Endodermal cell (in vitro differentiated cells): ENCODE measurements around the gene OPCML. TPM values are rescaled to one million over a fixed set of nuclear protein-coding genes. Genes with fewer than 3 reads are reported as not detected.
A peak's percentile ranks its signal among the peaks of the same experiment; 100 is the strongest.

Experiments
- DNase-seq: peaks from one replicate; pipeline ENCODE4 v3.0.0-alpha.2; 2017
- H3K27ac ChIP-seq: 2 replicates; pipeline ENCODE4 v1.5.1; 2013; ENCODE audit warnings: mild to moderate bottlenecking, low read depth, low read length, moderate library complexity
- H3K27me3 ChIP-seq: 2 replicates; pipeline ENCODE4 v1.6.1; 2013; ENCODE audit warnings: mild to moderate bottlenecking, low read length, moderate library complexity; ENCODE audit not compliant: insufficient read depth, control insufficient read depth, poor library complexity, severe bottlenecking
- H3K36me3 ChIP-seq: 2 replicates; pipeline ENCODE4 v1.7.0; 2013; ENCODE audit warnings: mild to moderate bottlenecking, low read length, moderate library complexity; ENCODE audit not compliant: control insufficient read depth, insufficient read depth
- H3K4me1 ChIP-seq: one replicate; pipeline ENCODE4 v1.7.0; 2013; ENCODE audit warnings: low read length; ENCODE audit not compliant: control insufficient read depth, insufficient read depth
- H3K4me3 ChIP-seq: 2 replicates; pipeline ENCODE4 v1.5.1; 2013; ENCODE audit warnings: mild to moderate bottlenecking, low read length, moderate library complexity
- H3K9ac ChIP-seq: 2 replicates; pipeline ENCODE4 v1.6.1; 2013; ENCODE audit warnings: mild to moderate bottlenecking, low read length, moderate library complexity; ENCODE audit not compliant: poor library complexity, severe bottlenecking; ENCODE audit errors: extremely low read depth
- H3K9me3 ChIP-seq: 2 replicates; pipeline ENCODE4 v1.6.1; 2013; ENCODE audit warnings: mild to moderate bottlenecking, low read length, moderate library complexity; ENCODE audit not compliant: control insufficient read depth
- H3K27ac Mint-ChIP-seq: 2 replicates; pipeline ENCODE4 v1.8.0; 2020; ENCODE audit warnings: mixed read lengths
- H3K27me3 Mint-ChIP-seq: 2 replicates; pipeline ENCODE4 v1.8.0; 2021; ENCODE audit warnings: mild to moderate bottlenecking, mixed read lengths; ENCODE audit not compliant: insufficient read depth
- H3K36me3 Mint-ChIP-seq: 2 replicates; pipeline ENCODE4 v1.8.0; 2020; ENCODE audit warnings: low read depth, mixed read lengths
- H3K4me1 Mint-ChIP-seq: 2 replicates; pipeline ENCODE4 v1.8.0; 2020; ENCODE audit warnings: mixed read lengths
- H3K4me3 Mint-ChIP-seq: 2 replicates; pipeline ENCODE4 v1.8.0; 2020; ENCODE audit warnings: mild to moderate bottlenecking, moderate library complexity, mixed read lengths
- H3K9me3 Mint-ChIP-seq: 2 replicates; pipeline ENCODE4 v1.8.0; 2020; ENCODE audit warnings: mild to moderate bottlenecking, mixed read lengths
- WGBS, 2 experiments: methylation state at CpG; one replicate each; pipeline versions ENCODE4 v1.1.5 to v1.1.7; 2013; ENCODE audit warnings: missing lambda C conversion rate in 2 of 2, mixed read lengths in 1 of 2; ENCODE audit not compliant: insufficient coverage in 1 of 2, insufficient read length in 1 of 2; 5-methylcytosine and 5-hydroxymethylcytosine counted together
- total RNA-seq, 2 donors: library from RNA; stranded (reverse); fragmentation: NEBNext Ultra II Directional in 1 of 2; extraction: Animal tissue kit (Norgen Biotek cat#: 25700) in 1 of 2; gene quantifications; 2 replicates in 1 of 2; 3 replicates in 1 of 2; pipeline ENCODE4 v1.2.1, GENCODE V29; 2021
- TF ChIP-seq, protein P1 (sequence below): fragments of 200-600 bp; sonication (generic); conservative IDR thresholded peaks from 2 replicates; pipeline ENCODE4 v1.5.0; 2021; ENCODE audit warnings: antibody characterized with exemption, mild to moderate bottlenecking

The OPCML gene
- total RNA-seq, 2 donors from 2014 or later, result 0.49 to 0.86 TPM

DNA sequence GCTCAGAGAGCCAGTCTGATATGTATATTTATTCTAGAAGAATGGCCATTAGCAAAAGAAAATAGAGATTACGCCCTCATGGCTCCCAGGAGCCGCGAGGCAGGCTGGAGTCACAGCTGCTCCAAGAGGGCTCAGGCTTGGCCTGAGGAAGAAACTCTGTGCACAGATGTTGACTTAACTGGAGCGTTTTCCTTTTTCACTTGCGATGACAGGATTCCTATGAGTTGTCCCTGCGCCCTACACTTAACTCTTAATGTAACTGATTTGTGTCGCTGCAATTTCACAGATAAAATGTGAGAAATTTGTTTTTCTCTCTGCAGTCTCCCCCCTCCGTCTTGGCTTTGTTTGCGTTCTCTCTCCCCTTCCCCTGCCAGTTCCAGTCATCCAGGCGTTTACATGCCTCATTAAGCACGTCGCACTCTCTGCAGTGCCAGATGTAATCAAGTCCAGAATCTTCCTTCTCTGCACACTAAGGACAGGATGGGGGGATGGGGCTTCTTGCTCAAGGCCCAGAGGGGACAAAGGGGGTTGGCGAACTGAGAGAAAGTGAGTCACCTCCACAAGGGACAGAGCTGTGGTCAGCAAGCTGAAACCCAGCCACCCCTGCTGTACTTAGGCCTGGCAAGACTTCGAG is 1101.8 kb downstream of the OPCML start:
- Histone ChIP-seq H3K9me3 (no peaks in the 10 kb centered on the region), H3K27ac (peak overlapping the region; percentile 62), H3K27me3 (no peaks in the 10 kb centered on the region), H3K36me3 (no peaks in the 10 kb centered on the region), H3K4me3 (no peak overlapping the region), H3K9ac (no peak overlapping the region), H3K4me1 (no peaks in the 10 kb centered on the region)
- no peak overlapping the region for H3K4me3 Mint-ChIP-seq
- H3K9me3 Mint-ChIP-seq, result no peaks in the 10 kb centered on the region
- H3K27ac Mint-ChIP-seq, result no peak overlapping the region
- H3K27me3 Mint-ChIP-seq, result no peaks in the 10 kb centered on the region
- 88 to 91% methylated on average over 11 to 14 of the region's 14 CpGs for WGBS, 2 experiments
- no peak for DNase-seq
- H3K4me1 Mint-ChIP-seq, result peaks cover 12% of the 10 kb centered on the region
- no peaks in the 10 kb centered on the region for H3K36me3 Mint-ChIP-seq
- TF ChIP-seq, protein P1, sequence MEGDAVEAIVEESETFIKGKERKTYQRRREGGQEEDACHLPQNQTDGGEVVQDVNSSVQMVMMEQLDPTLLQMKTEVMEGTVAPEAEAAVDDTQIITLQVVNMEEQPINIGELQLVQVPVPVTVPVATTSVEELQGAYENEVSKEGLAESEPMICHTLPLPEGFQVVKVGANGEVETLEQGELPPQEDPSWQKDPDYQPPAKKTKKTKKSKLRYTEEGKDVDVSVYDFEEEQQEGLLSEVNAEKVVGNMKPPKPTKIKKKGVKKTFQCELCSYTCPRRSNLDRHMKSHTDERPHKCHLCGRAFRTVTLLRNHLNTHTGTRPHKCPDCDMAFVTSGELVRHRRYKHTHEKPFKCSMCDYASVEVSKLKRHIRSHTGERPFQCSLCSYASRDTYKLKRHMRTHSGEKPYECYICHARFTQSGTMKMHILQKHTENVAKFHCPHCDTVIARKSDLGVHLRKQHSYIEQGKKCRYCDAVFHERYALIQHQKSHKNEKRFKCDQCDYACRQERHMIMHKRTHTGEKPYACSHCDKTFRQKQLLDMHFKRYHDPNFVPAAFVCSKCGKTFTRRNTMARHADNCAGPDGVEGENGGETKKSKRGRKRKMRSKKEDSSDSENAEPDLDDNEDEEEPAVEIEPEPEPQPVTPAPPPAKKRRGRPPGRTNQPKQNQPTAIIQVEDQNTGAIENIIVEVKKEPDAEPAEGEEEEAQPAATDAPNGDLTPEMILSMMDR, result no peak

DNA sequence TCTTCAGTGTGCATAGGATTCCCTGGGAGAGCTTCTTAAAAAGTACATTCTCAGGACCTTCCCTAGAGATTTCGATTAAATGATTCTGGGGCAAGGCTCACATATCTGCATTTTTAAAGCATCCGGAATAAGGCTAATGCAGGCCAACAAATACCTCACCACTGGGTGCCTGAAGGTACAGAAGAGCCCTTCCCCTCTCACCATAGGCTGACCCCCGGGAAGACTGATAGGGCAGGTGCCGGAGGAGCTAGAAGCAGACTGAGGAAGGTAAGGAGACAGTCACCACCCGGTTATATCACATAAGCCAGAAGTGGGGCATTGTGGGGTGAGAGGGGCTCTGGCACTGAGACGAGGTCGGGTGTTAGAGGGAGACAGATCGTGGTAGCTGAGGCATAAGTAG is 1102.6 kb downstream of the OPCML start:
- Histone ChIP-seq H3K36me3 (no peaks in the 10 kb centered on the region), H3K9ac (no peak overlapping the region), H3K9me3 (no peaks in the 10 kb centered on the region), H3K4me1 (no peaks in the 10 kb centered on the region), H3K27me3 (no peaks in the 10 kb centered on the region), H3K27ac (no peak overlapping the region), H3K4me3 (no peak overlapping the region)
- Mint-ChIP-seq H3K4me1 (peaks cover 12% of the 10 kb centered on the region), H3K9me3 (no peaks in the 10 kb centered on the region), H3K36me3 (no peaks in the 10 kb centered on the region), H3K4me3 (no peak overlapping the region), H3K27me3 (no peaks in the 10 kb centered on the region), H3K27ac (no peak overlapping the region)
- DNase-seq, result no peak
- WGBS, 2 experiments, result 85 to 89% methylated on average over 7 to 8 of the region's 8 CpGs
- TF ChIP-seq, protein P1, result no peak

DNA sequence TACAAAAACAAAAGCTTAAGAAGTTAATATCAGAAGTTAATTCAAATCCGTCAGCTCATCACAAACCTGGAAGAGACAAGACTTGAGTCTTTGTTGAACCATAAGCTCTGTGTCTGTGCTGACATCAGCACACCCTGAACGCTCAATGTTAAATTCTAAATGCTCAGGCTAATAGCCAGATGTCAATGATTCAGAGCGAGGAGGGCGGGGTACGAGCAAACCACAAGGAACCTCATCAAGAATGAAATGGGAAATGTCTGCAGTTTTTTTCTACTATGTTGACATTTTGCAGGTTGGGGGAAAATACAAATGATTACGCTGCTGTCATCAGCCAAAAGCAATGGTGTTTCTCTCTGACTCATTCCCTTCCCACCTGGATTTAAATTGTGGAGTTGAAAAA is 1104.7 kb downstream of the OPCML start:
- no peaks in the 10 kb centered on the region for H3K9me3 Mint-ChIP-seq
- Histone ChIP-seq H3K4me1 (no peaks in the 10 kb centered on the region), H3K4me3 (no peak overlapping the region), H3K27me3 (no peaks in the 10 kb centered on the region), H3K27ac (no peak overlapping the region), H3K9me3 (no peaks in the 10 kb centered on the region), H3K36me3 (no peaks in the 10 kb centered on the region), H3K9ac (no peak overlapping the region)
- H3K27ac Mint-ChIP-seq, result no peak overlapping the region
- H3K36me3 Mint-ChIP-seq, result no peaks in the 10 kb centered on the region
- no peaks in the 10 kb centered on the region for H3K27me3 Mint-ChIP-seq
- DNase-seq, result no peak
- peaks cover 12% of the 10 kb centered on the region for H3K4me1 Mint-ChIP-seq
- WGBS, 2 experiments, result 88 to 93% methylated on average over 6 of the region's 6 CpGs
- H3K4me3 Mint-ChIP-seq, result no peak overlapping the region
- TF ChIP-seq, protein P1, result no peak
